NCI-H146 treated with DMSO at 0.1 percent for 48 hours (cell line): ENCODE measurements around the gene EVC2.

ENCODE experiments used
- DNase-seq: peaks from one replicate; lab custom pipeline; 2025; ENCODE audit not compliant: unreplicated experiment; lab: John Stamatoyannopoulos, UW

EVC2 gene

DNA sequence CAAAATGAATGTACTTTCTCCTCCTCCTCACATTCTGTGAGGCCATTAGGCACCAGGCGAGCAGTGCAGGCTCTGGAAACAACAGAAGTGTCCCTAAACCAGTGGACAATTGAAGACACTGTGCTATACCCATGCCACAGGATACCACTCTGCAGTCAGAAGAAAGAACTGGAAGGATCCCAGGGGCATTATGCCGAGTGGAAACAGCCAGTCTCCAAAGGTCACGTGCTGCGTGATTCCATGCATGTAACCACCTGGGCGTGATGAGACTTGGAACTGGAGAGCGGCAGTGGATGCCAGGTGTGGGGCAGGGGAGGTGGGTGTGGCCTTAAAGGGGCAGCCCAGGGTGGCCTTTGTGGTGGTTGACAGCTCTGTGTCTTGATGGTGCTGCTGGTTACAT lies 139.4 kb downstream of the EVC2 start:
- no peak for DNase-seq

GRCh38 chr4:5568336-5568735 lies 140.0 kb downstream of the EVC2 start:
- no peak for DNase-seq

- DNase-seq = no peak
These were observed 141.4 kb downstream of the EVC2 start for GRCh38 chr4:5566991-5567390.

DNA sequence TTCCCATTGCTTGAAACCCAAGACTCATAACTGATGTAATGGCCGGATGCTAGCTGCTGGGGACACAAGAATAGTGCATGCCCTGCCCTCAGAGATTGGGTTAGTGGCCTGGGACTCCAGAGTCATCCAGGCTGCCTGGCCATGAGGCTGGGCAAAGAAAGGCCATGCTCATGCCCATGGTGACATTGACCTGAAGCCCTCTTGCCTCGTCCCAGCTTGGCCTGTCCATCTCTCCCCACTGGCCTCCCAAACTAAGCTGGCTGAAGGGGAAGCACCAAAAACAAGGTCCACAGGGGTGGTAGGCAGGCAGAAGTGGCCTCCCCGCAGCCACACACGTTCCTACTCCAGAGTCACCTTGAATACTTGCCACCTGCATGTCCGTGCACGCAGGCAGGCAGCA lies 141.8 kb downstream of the EVC2 start:
- DNase-seq = no peak

GRCh38 chr4:5563856-5564255 lies 144.5 kb downstream of the EVC2 start:
- no peak for DNase-seq

- no peak for DNase-seq
These were observed 145.9 kb downstream of the EVC2 start for GRCh38 chr4:5562476-5562875.

GRCh38 chr4:5561286-5561685 lies 147.1 kb downstream of the EVC2 start:
- no peak for DNase-seq

DNA sequence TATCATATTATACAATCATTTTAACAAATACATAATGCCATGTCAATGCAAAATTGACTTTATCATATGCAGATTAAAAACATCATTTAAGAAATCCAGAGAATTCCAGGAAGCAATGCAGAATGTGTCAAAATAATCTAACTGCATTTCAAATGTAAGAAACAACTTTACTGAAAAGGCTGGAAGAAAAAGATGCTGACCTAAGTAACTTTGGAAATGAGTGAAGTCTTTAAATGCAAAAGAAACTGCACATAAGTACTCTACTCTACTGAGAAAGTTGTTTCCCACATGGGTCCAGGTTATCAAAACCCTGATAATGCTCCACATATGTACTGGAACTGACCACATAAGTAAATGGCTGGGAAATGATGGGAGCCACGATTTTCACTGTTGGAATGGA lies 149.9 kb downstream of the EVC2 start:
- DNase-seq = no peak

DNA sequence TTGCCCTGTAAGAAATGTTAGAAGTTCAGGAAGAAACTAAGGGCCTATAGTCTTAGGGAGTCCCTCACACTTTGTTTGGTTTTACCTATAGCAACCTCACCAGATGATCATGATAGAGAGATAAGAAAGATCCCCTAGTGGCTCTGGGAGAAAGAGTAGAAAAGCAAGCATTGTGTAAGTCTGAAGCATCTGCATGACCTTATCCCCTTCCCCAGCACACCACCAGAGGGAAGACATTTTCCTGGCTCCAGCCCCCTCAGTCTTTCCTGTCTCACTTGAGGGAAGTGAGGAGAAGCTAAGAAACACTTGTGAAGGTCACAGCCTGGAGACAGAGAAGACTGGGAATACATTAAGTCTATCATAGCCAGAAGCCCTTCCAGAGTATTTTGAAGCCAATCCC lies 154.0 kb downstream of the EVC2 start:
- DNase-seq = no peak

- no peak for DNase-seq
These were observed 154.6 kb downstream of the EVC2 start for GRCh38 chr4:5553801-5554200.

- no peak for DNase-seq
These were observed 155.9 kb downstream of the EVC2 start for GRCh38 chr4:5552451-5552850.

DNA sequence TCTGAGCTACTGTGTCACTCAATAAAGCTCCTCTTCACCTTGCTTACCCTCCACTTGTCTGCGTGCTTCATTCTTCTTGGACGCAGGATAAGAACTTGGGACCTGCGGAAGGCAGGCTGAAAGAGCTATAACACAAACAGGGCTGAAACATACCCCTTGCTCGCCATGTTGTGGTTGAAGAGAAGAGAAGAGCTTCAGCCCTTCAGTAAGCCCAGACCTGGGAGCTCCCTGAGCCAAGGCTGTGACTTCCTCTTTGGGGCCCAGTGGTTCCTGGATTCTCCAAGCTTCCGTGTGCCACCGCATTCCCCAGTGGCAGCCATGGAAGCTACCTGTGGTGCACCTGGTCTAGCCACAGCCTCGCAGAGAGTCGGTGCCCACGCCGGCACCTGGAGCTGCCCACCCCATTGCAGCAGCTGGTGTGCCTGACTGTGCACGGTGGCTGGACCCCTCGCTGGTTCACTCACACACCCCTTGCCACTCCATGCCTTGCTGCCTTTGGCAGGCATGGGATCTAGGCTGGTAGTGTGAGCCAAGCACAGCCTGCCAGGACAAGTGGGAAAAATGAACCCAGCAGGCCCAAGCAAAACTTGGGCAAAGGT lies 160.6 kb downstream of the EVC2 start:
- DNase-seq = no peak

GRCh38 chr4:5545271-5545670 lies 163.1 kb downstream of the EVC2 start:
- no peak for DNase-seq

GRCh38 chr4:5544762-5545161 lies 163.6 kb downstream of the EVC2 start:
- DNase-seq = no peak

DNA sequence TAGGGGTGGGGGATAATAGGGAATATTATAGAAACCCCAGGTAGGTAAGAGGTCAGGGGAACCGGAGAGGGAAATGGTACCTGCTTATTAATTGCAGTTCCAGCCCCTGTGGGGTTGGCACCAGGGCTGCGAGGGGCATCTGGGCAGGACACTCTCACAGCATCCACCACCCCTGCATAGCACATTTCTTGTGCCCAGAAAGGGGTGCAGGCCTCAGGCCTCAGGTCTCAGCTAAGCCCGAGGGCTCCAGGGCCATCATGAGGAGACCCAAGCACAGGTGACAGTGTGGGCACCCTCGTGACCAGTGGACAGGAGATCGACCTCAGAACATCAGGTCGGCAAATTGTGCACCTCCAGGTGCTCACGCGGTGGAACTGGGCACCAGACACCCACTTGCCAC lies 164.7 kb downstream of the EVC2 start:
- no peak for DNase-seq

- no peak for DNase-seq
These were observed 167.2 kb downstream of the EVC2 start for GRCh38 chr4:5541169-5541568.

DNA sequence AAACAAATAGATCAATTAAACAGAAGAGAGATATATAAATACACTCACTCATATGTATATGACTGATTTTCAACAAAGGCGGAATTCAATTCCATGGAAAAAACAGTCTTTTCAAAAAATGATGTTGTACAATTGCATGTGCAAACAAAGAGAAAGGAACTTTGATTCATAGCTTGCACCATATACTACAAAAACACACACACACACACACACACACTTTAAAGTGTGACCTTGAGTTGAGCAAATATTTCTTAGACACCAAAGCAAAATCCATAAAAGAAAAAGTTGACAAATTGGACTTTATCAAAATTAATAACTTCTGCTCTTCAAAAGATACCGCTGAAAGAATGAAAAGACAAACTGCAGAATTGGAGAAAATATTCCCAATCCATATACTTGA lies 168.8 kb downstream of the EVC2 start:
- DNase-seq = no peak

DNA sequence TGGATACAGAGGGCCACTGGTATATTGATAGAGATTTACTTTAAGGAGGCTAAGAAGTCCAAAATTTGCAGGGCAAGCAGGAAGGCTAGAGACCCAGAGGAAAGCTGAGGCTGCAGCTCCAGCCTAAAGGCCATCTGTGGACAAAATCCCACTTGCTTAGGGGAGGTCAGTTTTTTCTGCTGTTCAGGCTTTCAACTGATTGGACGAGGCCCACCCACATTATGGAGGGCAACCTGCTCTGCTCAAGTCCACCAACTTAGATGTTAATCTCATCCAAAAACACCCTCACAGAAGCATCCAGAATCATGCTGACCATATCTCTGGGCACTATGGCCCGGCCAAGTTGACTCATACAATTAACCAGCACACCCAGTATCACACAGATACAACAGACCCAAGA lies 176.3 kb downstream of the EVC2 start:
- DNase-seq = no peak

DNA sequence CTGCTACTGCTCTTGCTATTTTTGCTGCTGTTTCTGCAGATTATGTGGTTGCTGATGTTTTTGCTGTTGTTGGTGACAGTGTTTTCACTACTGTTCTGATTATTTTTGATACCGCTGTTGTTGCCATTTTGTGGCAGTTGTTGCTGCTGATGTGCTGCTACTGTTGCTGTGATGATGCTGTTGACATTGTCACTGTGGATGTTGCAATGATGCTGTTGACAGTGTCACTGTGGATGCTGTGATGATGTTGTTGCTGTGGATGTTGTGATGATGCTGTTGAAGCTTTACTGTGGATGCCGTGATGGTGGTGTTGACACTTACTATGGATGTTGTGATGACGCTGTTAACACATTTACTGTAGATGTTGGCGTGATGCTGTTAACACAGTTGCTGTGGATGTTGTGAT lies 180.3 kb downstream of the EVC2 start:
- no peak for DNase-seq

GRCh38 chr4:5527211-5527610 lies 181.1 kb downstream of the EVC2 start:
- DNase-seq = no peak

GRCh38 chr4:5526080-5526846 lies 182.1 kb downstream of the EVC2 start:
- DNase-seq = no peak

- DNase-seq = peak; percentile 67
These were observed 183.7 kb downstream of the EVC2 start for GRCh38 chr4:5524446-5525299.
